ENCODE measurements around the gene PRTN3.

PRTN3 gene

GRCh38 chr19:803099-803561, 37.7 kb upstream of the PRTN3 start:
- no peak for DNase-seq (ENCODE audit: low read depth)

- no peak for DNase-seq (ENCODE audit: low read depth)
Measured at GRCh38 chr19:803686-804418, 36.9 kb upstream of the PRTN3 start.

- DNase-seq (ENCODE audit: low read depth), result no peak
Measured at GRCh38 chr19:804419-805165, 36.2 kb upstream of the PRTN3 start.

- no peak for DNase-seq (ENCODE audit: low read depth)
Measured at GRCh38 chr19:805166-805551, 35.6 kb upstream of the PRTN3 start.

- no peak for DNase-seq (ENCODE audit: low read depth)
Measured at GRCh38 chr19:805600-806550, 34.9 kb upstream of the PRTN3 start.

- no peak for DNase-seq (ENCODE audit: low read depth)
Measured at GRCh38 chr19:806815-807421, 33.9 kb upstream of the PRTN3 start.

- DNase-seq (ENCODE audit: low read depth), result no peak
Measured at GRCh38 chr19:807627-808422, 33.0 kb upstream of the PRTN3 start.

GRCh38 chr19:808423-808775, 32.4 kb upstream of the PRTN3 start:
- DNase-seq (ENCODE audit: low read depth), result no peak

GRCh38 chr19:810077-810855, 30.5 kb upstream of the PRTN3 start:
- no peak for DNase-seq (ENCODE audit: low read depth)

GRCh38 chr19:810883-811489, 29.8 kb upstream of the PRTN3 start:
- DNase-seq (ENCODE audit: low read depth), result no peak

- DNase-seq (ENCODE audit: low read depth), result no peak
Measured at GRCh38 chr19:811506-812048, 29.2 kb upstream of the PRTN3 start.

GRCh38 chr19:812049-812746, 28.6 kb upstream of the PRTN3 start:
- no peak for DNase-seq (ENCODE audit: low read depth)

- no peak for DNase-seq (ENCODE audit: low read depth)
Measured at GRCh38 chr19:812747-813218, 28.0 kb upstream of the PRTN3 start.

- DNase-seq (ENCODE audit: low read depth), result no peak
Measured at GRCh38 chr19:813219-814151, 27.3 kb upstream of the PRTN3 start.

GRCh38 chr19:814152-815078, 26.4 kb upstream of the PRTN3 start:
- no peak for DNase-seq (ENCODE audit: low read depth)

- no peak for DNase-seq (ENCODE audit: low read depth)
Measured at GRCh38 chr19:815079-815774, 25.6 kb upstream of the PRTN3 start.
